Adrenal gland (tissue), 5 donors: ENCODE data around the gene HNRNPUL1.

Source experiments
- POLR2A ChIP-seq, 2 donors: fragments of 450-650 bp; IDR thresholded peaks; one replicate each; pipeline ENCODE4 v1.6.1; 2017; ENCODE audit warnings: antibody characterized with exemption in 2 of 2, mild to moderate bottlenecking in 2 of 2, moderate library complexity in 1 of 2
- TF ChIP-seq, protein P1 (sequence below), 6 experiments: fragments of 450-650 bp in 4 of 6; fragments of 200-600 bp in 2 of 6; sonication (generic) in 1 of 6; IDR thresholded peaks; 1 replicate in 5 of 6; 2 replicates in 1 of 6; pipeline versions ENCODE4 v1.5.1 to v1.8.0; 2016 to 2021; ENCODE audit warnings: antibody characterized with exemption in 6 of 6, mild to moderate bottlenecking in 2 of 6, moderate library complexity in 1 of 6
- donor health status: DM: no; HTN: no; CAD: no.

DNA sequence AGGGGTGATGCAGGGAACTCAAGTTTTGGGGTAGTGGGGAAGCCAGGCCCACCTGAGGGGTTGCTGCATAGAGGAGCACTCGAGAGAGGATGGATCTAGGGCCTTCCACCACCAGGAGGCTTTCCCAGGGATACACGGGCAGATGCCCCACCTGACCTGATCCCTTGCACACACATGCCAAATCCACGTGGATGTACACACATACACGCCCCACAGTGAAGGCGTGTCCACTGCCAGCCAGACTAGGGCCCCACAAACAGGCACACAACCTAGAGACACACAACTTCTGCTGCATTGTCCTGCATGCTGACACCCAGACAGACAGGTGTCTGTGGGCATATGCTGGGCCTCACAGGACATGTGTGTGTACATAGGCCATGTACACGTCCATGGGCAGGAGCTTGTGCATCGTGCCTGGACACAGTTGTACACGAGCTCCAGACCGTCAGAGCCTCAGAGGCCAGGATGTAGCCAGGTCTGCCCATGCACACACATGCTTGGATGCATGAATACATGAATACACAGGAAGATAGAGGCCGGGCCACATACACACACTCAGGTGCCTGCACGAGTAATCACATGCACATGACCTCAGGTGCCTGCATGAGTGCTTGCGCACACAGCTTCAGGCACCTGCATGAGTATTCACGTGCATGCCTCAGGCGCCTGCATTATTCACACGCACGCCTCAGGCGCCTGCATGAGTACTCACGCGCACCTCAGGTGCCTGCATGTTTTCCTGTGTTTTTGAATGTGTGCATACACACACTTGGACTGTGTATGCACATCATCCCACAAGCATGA is 54.7 kb downstream of the HNRNPUL1 start:
- TF ChIP-seq, protein P1, sequence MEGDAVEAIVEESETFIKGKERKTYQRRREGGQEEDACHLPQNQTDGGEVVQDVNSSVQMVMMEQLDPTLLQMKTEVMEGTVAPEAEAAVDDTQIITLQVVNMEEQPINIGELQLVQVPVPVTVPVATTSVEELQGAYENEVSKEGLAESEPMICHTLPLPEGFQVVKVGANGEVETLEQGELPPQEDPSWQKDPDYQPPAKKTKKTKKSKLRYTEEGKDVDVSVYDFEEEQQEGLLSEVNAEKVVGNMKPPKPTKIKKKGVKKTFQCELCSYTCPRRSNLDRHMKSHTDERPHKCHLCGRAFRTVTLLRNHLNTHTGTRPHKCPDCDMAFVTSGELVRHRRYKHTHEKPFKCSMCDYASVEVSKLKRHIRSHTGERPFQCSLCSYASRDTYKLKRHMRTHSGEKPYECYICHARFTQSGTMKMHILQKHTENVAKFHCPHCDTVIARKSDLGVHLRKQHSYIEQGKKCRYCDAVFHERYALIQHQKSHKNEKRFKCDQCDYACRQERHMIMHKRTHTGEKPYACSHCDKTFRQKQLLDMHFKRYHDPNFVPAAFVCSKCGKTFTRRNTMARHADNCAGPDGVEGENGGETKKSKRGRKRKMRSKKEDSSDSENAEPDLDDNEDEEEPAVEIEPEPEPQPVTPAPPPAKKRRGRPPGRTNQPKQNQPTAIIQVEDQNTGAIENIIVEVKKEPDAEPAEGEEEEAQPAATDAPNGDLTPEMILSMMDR (IDR thresholded peaks at IDR 0.05): no peak
- TF ChIP-seq POLR2A (IDR thresholded peaks at IDR 0.05): no peak
